HG02970 (cell line): ENCODE data around the gene TRIM67.
"Not testable (repeated sequence)": the region's sequence is repeated elsewhere in the genome, so short reads cannot be mapped to it uniquely, and the experiment has no call there.

ENCODE experiments used
- ATAC-seq: cut with Tn5 transposase; IDR thresholded peaks from one replicate; pipeline ENCODE4 v1.9.1; 2021; ENCODE audit warnings: mild to moderate bottlenecking, moderate library complexity, moderate number of reproducible peaks; ENCODE audit not compliant: unreplicated experiment, low FRiP score

Gene TRIM67

GRCh38 chr1:231157311-231157710 is 4.5 kb upstream of the TRIM67 start:
- ATAC-seq: no peak

DNA sequence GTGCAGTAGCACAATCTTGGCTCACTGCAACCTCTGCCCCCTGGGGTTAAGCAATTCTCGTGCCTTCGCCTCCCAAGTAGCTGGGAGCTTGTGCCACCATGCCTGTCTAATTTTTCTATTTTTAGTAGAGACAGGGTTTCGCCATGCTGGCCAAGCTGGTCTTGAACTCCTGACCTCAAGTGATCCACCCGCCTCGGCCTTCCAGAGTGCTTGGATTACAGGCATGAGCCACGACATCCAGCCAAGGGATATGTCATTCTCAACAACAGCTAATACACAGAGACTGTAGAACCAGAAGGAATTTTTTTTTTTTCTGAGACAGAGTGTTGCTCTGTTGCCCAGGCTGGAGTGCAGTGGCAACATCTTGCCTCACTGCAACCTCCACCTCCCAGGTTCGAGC is 3.7 kb upstream of the TRIM67 start:
- ATAC-seq: not testable (repeated sequence)

- no peak for ATAC-seq
These were observed 2.5 kb upstream of the TRIM67 start for GRCh38 chr1:231159202-231159962.

DNA sequence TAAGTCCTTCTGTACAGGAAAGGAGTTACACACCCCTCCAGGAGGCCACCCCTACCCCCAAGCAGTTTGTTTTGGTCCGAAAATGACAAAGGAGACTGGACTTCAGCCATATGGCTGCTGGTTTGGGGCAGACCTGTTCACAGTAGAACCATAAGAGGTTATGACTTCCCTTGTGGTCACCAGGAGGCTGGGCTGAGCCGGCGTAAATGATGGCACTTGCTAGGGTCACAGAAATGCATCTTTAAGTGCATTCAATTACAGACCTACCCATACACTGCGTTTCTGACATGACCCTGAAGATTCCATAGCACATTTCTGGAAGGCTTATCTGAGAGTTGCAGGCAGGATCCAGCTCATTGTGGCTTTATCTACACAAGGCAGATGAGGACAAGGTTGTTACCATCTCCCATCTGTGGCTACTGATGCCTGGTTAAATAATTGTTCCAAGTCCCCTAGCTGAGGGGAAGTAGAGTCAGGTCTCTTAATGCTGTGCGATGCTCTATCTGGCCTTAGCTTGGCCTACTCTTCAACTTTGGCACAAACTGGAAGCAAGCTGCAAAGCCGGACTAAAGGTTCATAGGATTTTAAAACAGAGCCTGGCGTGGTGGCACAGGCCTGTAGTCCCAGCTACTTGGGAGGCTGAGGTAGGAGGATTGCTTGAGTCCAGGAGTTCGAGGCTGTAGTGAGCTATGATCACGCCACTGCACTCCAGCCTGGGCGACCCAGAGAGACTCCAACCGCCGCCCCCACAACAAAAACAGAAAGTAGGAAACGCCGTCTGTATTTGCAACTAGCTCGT is 1.7 kb upstream of the TRIM67 start:
- no peak for ATAC-seq

DNA sequence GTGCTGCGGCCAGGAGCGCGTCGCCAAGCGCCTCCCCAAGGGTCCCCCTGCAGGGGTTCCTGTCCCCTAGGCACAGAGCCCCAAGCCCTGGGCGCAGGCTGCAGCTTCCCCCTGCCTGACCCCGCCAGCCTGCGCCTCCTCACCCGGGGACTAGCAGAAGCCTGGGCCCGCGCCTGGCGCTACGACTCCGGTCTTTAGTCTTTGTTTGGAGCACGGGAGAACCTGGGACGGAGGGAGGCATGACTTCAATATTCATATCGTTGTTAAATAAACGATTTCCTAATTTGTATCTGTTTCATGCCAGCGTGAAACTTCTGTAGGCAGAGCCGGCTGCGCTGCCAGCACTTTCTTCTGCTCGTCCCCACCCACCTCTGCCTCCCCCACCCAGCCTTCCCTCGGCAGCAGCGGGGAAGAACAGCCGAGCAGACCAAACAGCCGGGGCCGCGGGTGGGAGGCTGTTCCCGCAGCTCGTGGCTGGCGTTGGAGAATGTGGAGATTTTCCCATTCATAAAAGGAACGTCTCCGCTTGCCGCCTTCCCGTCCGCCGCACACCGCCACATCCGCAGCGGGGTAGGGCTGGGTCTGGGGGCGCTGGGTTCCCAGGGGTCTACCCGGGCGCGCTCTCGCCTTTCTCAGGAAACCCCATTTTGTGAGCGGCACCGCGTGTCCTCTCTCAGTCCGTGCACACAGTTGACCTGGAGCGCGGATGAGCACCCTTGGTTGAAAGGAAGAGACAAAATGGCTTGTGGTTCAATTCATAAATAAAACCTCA is 777 bp upstream of the TRIM67 start:
- no peak for ATAC-seq

GRCh38 chr1:231162297-231162969 is 575 bp downstream of the TRIM67 start:
- ATAC-seq: no peak

- ATAC-seq: no peak
These were observed 1.3 kb downstream of the TRIM67 start for GRCh38 chr1:231162970-231163829.

DNA sequence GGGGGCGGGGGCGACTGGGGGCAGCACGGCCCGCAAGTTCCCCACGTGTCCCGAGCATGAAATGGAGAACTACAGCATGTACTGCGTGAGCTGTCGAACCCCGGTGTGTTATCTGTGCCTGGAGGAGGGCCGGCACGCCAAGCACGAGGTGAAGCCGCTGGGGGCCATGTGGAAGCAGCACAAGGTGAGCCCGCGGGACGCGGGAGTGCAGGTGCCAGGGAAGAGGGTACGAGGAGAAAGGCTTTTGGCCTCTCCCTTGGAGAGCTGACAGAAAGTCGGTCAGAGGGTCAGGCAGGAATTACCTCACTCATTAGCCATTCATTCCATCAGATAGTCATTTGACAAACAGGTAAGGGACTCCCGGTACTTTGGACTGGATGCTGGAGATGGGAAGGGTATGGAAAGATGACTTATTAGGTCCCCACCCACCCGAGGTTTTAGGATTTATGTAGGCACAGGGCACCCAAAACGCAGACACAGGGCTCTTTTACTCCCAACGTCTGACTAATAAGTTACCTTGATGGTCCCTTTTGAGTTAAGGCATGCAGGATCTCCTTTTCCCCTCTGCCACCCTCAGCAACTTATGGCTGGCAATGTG is 2.1 kb downstream of the TRIM67 start:
- ATAC-seq: no peak

GRCh38 chr1:231165371-231165770 is 3.5 kb downstream of the TRIM67 start:
- no peak for ATAC-seq

- ATAC-seq: no peak
These were observed 4.5 kb downstream of the TRIM67 start for GRCh38 chr1:231166398-231166797.

DNA sequence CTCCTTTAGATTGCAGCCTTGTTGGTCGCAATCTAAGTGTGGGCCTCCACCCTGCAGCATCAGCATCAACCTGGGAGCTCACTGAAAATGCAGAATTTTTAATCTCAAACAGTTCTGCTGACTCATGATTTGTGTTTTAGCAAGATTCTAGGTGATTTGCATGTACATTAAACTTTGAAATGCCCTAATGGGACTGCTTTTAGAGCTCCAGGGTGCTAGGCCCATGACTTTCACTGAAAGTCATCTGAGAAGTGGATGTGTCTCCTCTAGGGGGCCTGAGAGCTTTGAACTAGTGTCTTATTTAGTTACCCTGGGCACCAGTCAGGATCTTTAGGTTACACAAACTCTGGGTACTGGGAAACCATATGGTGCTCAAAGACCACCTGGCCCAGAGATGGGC is 9.0 kb downstream of the TRIM67 start:
- ATAC-seq: no peak

GRCh38 chr1:231171623-231172197 is 9.9 kb downstream of the TRIM67 start:
- ATAC-seq: no peak

DNA sequence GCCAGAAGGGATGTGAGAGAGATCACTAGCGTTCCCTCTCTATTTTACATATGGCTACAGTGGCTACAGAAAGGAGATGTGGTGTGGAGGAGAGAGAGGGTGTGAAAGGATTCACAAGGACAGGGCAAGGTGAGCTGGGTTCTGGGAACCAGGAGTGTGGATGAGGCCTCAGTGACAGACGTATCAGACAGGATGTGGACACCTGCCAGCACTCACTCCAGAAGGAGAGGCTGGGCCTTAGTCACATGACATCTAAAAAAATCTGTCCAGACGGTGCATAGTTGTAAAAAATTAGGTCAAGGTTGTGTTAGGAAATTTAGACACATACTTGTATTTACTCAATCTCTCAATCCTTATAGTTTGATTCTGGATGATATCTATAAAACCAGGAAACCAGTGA is 10.6 kb downstream of the TRIM67 start:
- no peak for ATAC-seq

DNA sequence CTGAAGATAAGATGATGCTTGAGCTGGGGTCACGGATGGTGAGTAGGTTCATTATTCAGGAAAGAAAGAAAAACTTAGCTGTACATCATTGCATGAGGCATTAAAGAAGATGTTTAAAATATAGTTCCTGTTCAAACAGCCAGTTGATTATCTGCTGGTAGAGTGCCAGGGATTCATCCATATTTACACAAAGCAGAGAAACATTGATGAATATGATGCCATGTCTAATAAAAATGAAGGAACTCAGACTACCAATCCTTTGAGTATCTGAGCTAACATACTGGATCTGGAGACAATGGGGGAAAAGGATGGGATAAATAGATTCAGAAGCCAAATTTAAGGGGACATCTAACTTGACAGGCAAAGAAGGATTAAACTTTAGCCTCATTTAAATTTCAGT is 14.6 kb downstream of the TRIM67 start:
- no peak for ATAC-seq

DNA sequence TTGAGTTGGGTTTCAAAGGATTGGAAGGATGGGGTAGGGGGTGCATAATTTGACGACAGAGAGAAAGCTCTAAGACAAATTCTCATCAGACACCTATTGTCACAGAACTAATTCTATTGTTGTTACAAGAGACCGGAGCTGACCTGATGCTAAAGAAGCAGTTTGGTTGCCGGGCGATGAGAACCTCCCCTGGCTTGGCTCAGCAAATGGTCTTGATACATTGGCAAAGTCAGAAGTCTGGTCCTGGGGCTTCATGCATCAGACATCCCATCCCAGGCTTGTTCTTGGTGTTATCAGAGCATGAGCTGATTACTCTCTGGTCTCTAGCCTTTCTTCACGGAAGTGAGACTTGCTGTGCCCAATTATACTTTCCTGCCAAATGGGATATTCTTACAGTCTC is 15.4 kb downstream of the TRIM67 start:
- ATAC-seq: no peak

- no peak for ATAC-seq
These were observed 16.1 kb downstream of the TRIM67 start for GRCh38 chr1:231177936-231178335.

DNA sequence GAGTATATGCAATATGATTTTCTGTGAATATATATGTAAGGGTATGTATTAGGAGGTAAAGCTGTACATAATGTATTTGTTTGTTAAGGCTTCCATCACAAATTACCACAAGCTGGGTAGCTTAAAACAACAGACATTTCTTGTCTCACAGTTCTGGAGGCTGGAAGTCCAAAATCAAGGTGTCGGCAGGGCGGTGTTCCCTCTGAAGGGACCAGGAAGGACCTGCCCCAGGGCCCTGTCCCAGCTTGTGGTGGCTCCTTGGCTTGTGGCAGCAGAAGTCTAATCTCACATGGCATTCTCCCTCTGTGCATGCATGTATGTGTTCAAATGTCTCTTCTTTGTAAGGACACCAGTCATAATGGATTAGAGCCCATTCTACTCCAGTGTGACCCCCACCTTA is 17.1 kb downstream of the TRIM67 start:
- no peak for ATAC-seq

DNA sequence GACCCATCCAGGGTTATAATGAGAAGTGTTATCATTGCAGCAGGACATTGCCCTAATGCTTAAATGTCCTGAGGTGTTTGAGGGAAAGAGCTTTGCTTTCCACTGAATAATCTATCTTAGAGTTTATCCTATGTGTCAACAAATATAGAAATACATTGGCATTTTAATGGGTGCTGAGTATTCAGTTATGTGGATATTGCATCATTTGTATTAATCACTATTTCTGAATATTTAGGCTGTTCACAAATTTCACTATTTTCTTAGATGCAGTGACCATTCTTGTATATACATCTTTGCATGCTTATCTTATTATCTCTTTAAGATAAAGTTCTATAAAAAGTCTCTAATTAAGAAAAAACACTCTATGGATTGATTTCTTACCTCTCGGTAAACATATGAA is 18.2 kb downstream of the TRIM67 start:
- ATAC-seq: no peak

DNA sequence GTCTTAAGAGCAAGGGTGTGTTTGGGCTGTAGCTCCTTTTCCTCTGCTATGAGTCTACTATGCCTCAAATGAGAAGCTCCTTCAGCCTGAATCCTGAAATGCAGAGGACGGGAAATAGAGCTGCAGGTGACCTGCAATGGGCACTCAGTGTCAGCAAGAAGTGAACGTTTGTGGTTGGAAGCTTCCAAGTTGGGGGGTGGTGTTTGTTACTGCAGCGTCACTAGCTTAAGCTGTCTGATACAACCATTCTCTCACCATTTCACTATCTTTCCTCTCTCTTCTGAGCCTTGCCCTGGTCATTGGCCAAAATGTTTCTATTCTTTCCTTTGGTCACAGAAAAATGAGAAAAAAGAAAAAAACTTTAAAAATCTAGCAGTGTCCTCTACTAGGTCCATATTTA is 19.4 kb downstream of the TRIM67 start:
- no peak for ATAC-seq
